Measurements from ENCODE around the gene SEMA5A. TPM values are rescaled to one million over a fixed set of nuclear protein-coding genes. Genes with fewer than 3 reads are reported as not detected.

The SEMA5A gene
- total and polyA plus RNA-seq, 2 of the 8 experiments (the other 6 are each of a cell fraction or from before 2014, with no cell fraction given), result 5.3 to 8.9 TPM

- no peak overlapping the region for H3K56ac ChIP-seq (replicated peaks; ENCODE audit: insufficient read length, low read depth, low read length)
- H2BK5ac ChIP-seq (ENCODE audit: low read depth, low read length), result no peak overlapping the region
- H3K4me2 ChIP-seq (ENCODE audit: insufficient read depth in 1 of 2, low read depth in 2 of 2, low read length in 2 of 2), result no peak overlapping the region
- no peak overlapping the region for H2BK15ac ChIP-seq (ENCODE audit: low read length)
- H3K79me1 ChIP-seq (ENCODE audit: low read depth, low read length), result no peaks in the 10 kb centered on the region
- H3K23me2 ChIP-seq (ENCODE audit: low read depth, low read length), result no peaks in the 10 kb centered on the region
- H3K27ac ChIP-seq (ENCODE audit: low read depth, low read length), result no peak overlapping the region
- H3K36me3 ChIP-seq (ENCODE audit: control insufficient read depth in 2 of 4, insufficient read depth in 4 of 4, low read length in 3 of 4), result no peaks in the 10 kb centered on the region
- H4K5ac ChIP-seq (ENCODE audit: insufficient read length, low read depth, low read length), result no peak overlapping the region
- H4K91ac ChIP-seq (replicated peaks; ENCODE audit: insufficient read length, low read length), result no peak overlapping the region
- H3K23ac ChIP-seq (ENCODE audit: insufficient read length), result no peak overlapping the region
- no peak overlapping the region for H2AK5ac ChIP-seq (ENCODE audit: low read depth, low read length)
- TF ChIP-seq SUZ12 (IDR thresholded peaks at IDR 0.05; ENCODE audit: low read length) (no peak), SP4 (IDR thresholded peaks at IDR 0.05; ENCODE audit: low read length) (no peak), SP2 (IDR thresholded peaks at IDR 0.05; ENCODE audit: low read length) (peak; percentile 64), RAD21 (IDR thresholded peaks at IDR 0.05 in 1 of 2, conservative IDR thresholded peaks at IDR 0.05 in 1 of 2; ENCODE audit: low read depth in 2 of 2, low read length in 2 of 2) (peak; percentile 28 to 32; a peak in 3 of 4 replicates), TCF12 (IDR thresholded peaks at IDR 0.05; ENCODE audit: low read depth, low read length) (no peak), YY1 (IDR thresholded peaks at IDR 0.05; ENCODE audit: low read depth, low read length) (peak; percentile 73), CTCF (IDR thresholded peaks at IDR 0.05; ENCODE audit: control extremely low read depth in 1 of 3, insufficient read depth in 1 of 3, low read depth in 1 of 3, low read length in 3 of 3) (peak; percentile 50 to 74 (median 65); a peak in 3 of 4 replicates)
- H3K14ac ChIP-seq (ENCODE audit: insufficient read length), result no peak overlapping the region
- H3K79me2 ChIP-seq (ENCODE audit: control insufficient read depth in 1 of 2, insufficient read depth in 2 of 2, low read length in 2 of 2), result no peaks in the 10 kb centered on the region
- POLR2A ChIA-PET (ENCODE audit: partially characterized antibody), result no interaction called here
- no peak overlapping the region for H3K4me3 ChIP-seq (ENCODE audit: extremely low read depth in 1 of 4, insufficient read depth in 2 of 4, low read depth in 3 of 4, low read length in 4 of 4)
- H4K8ac ChIP-seq (ENCODE audit: extremely low read depth, insufficient read depth, low read length), result no peak overlapping the region
- CTCF ChIA-PET (ENCODE audit: partially characterized antibody), result interaction anchor here (1.0 to 1.4 kb wide), 2 partner anchors 86 to 488 kb away, joined by 3 read pairs; no protein-coding TSS in a partner anchor
- DNase-seq (ENCODE audit: low read depth in 1 of 2, low spot score in 2 of 2), result peak in 1 of 2 experiments; percentile 55
- H2BK20ac ChIP-seq (ENCODE audit: low read length), result no peak overlapping the region
- no peaks in the 10 kb centered on the region for H3K4me1 ChIP-seq (replicated peaks in 1 of 4; ENCODE audit: control insufficient read depth in 3 of 4, insufficient read depth in 4 of 4, low read length in 3 of 4)
- no peak overlapping the region for H3K18ac ChIP-seq (ENCODE audit: extremely low read depth, low read length)
- H2BK12ac ChIP-seq (ENCODE audit: low read depth, low read length), result no peak overlapping the region
- FAIRE-seq, result no peak
- H3K4ac ChIP-seq (replicated peaks; ENCODE audit: insufficient read length, low read depth, low read length), result no peak overlapping the region
- H3K9me3 ChIP-seq (ENCODE audit: insufficient read depth in 2 of 2, low read depth in 1 of 2, low read length in 1 of 2), result no peaks in the 10 kb centered on the region
- H2BK120ac ChIP-seq (replicated peaks; ENCODE audit: low read depth, low read length), result no peak overlapping the region
- no peaks in the 10 kb centered on the region for H4K20me1 ChIP-seq (replicated peaks in 1 of 2; ENCODE audit: control insufficient read depth in 1 of 2, insufficient read depth in 2 of 2, low read length in 2 of 2)
- no peaks in the 10 kb centered on the region for H3K27me3 ChIP-seq (replicated peaks in 1 of 4; ENCODE audit: control insufficient read depth in 3 of 4, extremely low read depth in 1 of 4, insufficient read depth in 3 of 4, low read length in 3 of 4)
- H3K9ac ChIP-seq (replicated peaks in 1 of 4; ENCODE audit: extremely low read depth in 1 of 4, low read depth in 3 of 4, low read length in 3 of 4), result no peak overlapping the region
- H2AFZ ChIP-seq (ENCODE audit: low read length), result no peak overlapping the region
- 83% methylated on average over 3 of the region's 3 CpGs; no CpG with 5 or more reads in 1 of the 2 experiments for WGBS, 2 experiments (ENCODE audit: extremely low coverage in 1 of 2, insufficient coverage in 1 of 2, insufficient read length in 1 of 2, insufficient replicate concordance in 2 of 2, low coverage in 1 of 2, low lambda C conversion rate in 2 of 2, missing lambda C conversion rate in 1 of 2)
Measured at GRCh38 chr5:9339206-9339818, 206.6 kb downstream of the SEMA5A start.

Data from H1 (cell line).